Osteocyte (in vitro differentiated cells): ENCODE results near the gene ABHD16A. TPM values are rescaled to one million over a fixed set of nuclear protein-coding genes. Genes with fewer than 3 reads are reported as not detected.
A peak's percentile ranks its signal among the peaks of the same experiment; 100 is the strongest.

Experiments used
- DNase-seq: peaks from one replicate; pipeline ENCODE4 v3.0.0; 2021; ENCODE audit warnings: mixed read lengths; ENCODE audit not compliant: unreplicated experiment; ENCODE audit errors: extremely low spot score
- H3K27ac Mint-ChIP-seq: one replicate; pipeline ENCODE4 v1.8.0; 2021; ENCODE audit warnings: mild to moderate bottlenecking, mixed read lengths; ENCODE audit not compliant: unreplicated experiment
- H3K27me3 Mint-ChIP-seq: one replicate; pipeline ENCODE4 v1.8.0; 2021; ENCODE audit warnings: mixed read lengths; ENCODE audit not compliant: unreplicated experiment
- H3K36me3 Mint-ChIP-seq: one replicate; pipeline ENCODE4 v1.8.0; 2021; ENCODE audit warnings: mixed read lengths; ENCODE audit not compliant: unreplicated experiment
- H3K4me1 Mint-ChIP-seq: one replicate; pipeline ENCODE4 v1.8.0; 2021; ENCODE audit warnings: mixed read lengths; ENCODE audit not compliant: unreplicated experiment
- H3K4me3 Mint-ChIP-seq: one replicate; pipeline ENCODE4 v1.8.0; 2021; ENCODE audit warnings: mild to moderate bottlenecking, moderate library complexity, mixed read lengths; ENCODE audit not compliant: unreplicated experiment
- H3K9me3 Mint-ChIP-seq: one replicate; pipeline ENCODE4 v1.8.0; 2021; ENCODE audit warnings: mixed read lengths; ENCODE audit not compliant: unreplicated experiment
- CTCF ChIP-seq: fragments of 200-600 bp; sonication (generic); IDR thresholded peaks from 2 replicates; pipeline ENCODE4 v1.5.0; 2021; ENCODE audit warnings: antibody characterized with exemption, mild to moderate bottlenecking, moderate library complexity
- total RNA-seq: library from RNA; stranded (reverse); gene quantifications from 2 replicates; pipeline ENCODE4 v1.2.1, GENCODE V29; 2021

ABHD16A gene
- total RNA-seq, 1 donor from 2014 or later, result 50.5 TPM

GRCh38 chr6:31706599-31706998, 3.5 kb upstream of the ABHD16A start, which contains the start of gene LY6G6F:
Gene LY6G6F, plus strand, starts transcription at chr6:31706866. Its CDS starts 41 bp downstream, at chr6:31706907.
- no peak for TF ChIP-seq CTCF
- Mint-ChIP-seq H3K36me3 (no peaks in the 10 kb centered on the region), H3K27ac (no peak within 1 kb of the TSS), H3K27me3 (no peaks in the 10 kb centered on the region), H3K9me3 (no peaks in the 10 kb centered on the region), H3K4me1 (peaks cover 11% of the 10 kb centered on the region), H3K4me3 (no peak within 1 kb of the TSS)
- DNase-seq, result no peak

GRCh38 chr6:31705931-31706330, 2.8 kb upstream of the ABHD16A start:
- TF ChIP-seq CTCF, result no peak
- Mint-ChIP-seq H3K4me3 (no peak overlapping the region), H3K36me3 (peaks cover 2% of the 10 kb centered on the region), H3K27ac (no peak overlapping the region), H3K9me3 (no peaks in the 10 kb centered on the region), H3K27me3 (no peaks in the 10 kb centered on the region), H3K4me1 (peaks cover 18% of the 10 kb centered on the region)
- DNase-seq, result no peak

GRCh38 chr6:31702405-31702818, 712 bp downstream of the ABHD16A start:
- Mint-ChIP-seq H3K36me3 (peaks cover 7% of the 10 kb centered on the region), H3K9me3 (no peaks in the 10 kb centered on the region), H3K4me1 (peaks cover 23% of the 10 kb centered on the region), H3K27me3 (no peaks in the 10 kb centered on the region), H3K4me3 (peak overlapping the region; percentile 99), H3K27ac (peak overlapping the region; percentile 98)
- no peak for TF ChIP-seq CTCF
- DNase-seq, result no peak

- Mint-ChIP-seq H3K36me3 (peaks cover 8% of the 10 kb centered on the region), H3K27me3 (no peaks in the 10 kb centered on the region), H3K27ac (peak overlapping the region; percentile 98), H3K4me1 (peaks cover 23% of the 10 kb centered on the region), H3K4me3 (peak overlapping the region; percentile 99), H3K9me3 (no peaks in the 10 kb centered on the region)
- TF ChIP-seq CTCF, result no peak
- DNase-seq, result no peak
Measured at GRCh38 chr6:31701666-31702404, 1.3 kb downstream of the ABHD16A start.

- Mint-ChIP-seq H3K36me3 (peaks cover 13% of the 10 kb centered on the region), H3K27ac (peak overlapping the region; percentile 45), H3K9me3 (no peaks in the 10 kb centered on the region), H3K4me1 (peaks cover 23% of the 10 kb centered on the region), H3K27me3 (no peaks in the 10 kb centered on the region), H3K4me3 (peak overlapping the region; percentile 43)
- no peak for TF ChIP-seq CTCF
- DNase-seq, result no peak
Measured at GRCh38 chr6:31700740-31701401, 2.3 kb downstream of the ABHD16A start.
